Subcutaneous adipose tissue (tissue), 4 donors: ENCODE data around the gene NLGN2. TPM values are rescaled to one million over a fixed set of nuclear protein-coding genes. Genes with fewer than 3 reads are reported as not detected.

Source experiments
- total RNA-seq, 4 donors: library from RNA; depleted of rRNA; stranded (reverse); fragments of >200 nt; gene quantifications; one replicate each; pipeline ENCODE4 v1.1.0, GENCODE V29; 2016
- TF ChIP-seq, protein P1 (sequence below): fragments of 450-650 bp; IDR thresholded peaks from one replicate; pipeline ENCODE4 v1.5.1; 2016; ENCODE audit warnings: low read depth, mild to moderate bottlenecking, control low read depth, antibody characterized with exemption, moderate library complexity

The NLGN2 gene
- total RNA-seq, 4 donors from 2014 or later, result 3.1 to 6.8 (median 4.2) TPM

DNA sequence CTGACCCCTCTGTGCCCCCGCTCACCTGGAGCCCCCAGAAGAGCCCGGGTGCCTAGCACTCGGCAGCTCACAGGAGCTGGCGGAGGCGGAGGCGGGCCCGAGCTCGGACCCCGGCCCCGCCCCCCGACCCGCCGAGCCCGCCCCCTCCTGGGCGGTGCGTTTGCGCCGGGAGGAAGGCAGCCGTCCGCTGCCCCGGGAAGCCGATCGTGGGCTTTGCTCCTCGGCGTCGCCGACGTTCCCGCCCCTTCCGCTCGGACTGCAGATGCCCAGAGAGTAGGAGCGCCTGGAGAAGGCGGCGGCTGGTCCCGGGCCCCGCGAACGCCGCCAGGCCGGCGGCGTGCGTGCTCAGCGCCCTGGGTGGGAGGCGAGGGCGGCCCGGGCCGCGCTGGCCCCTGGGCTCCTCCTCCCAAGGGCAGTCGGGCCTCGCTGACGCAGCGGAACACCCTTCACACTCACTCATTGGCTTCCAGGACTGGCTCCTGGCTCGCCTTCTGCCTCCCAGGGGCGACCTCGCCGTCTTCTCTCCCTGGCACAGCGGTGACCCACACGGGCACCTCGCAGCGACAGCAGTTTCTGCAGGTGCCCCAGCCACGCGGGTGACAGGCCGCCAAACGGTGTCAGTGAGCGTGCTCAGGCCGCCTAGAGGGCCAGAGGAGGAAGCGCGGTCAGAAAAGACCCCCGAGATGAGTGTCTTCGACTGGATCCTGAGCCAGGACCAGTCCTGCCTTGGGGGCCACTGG is 13.0 kb upstream of the NLGN2 start, which contains the start of gene PLSCR3:
Gene PLSCR3, minus strand, starts transcription at position 74 of the 740 bp plus-strand sequence. CDS start 415 bp downstream, outside the sequence.
- TF ChIP-seq, protein P1, sequence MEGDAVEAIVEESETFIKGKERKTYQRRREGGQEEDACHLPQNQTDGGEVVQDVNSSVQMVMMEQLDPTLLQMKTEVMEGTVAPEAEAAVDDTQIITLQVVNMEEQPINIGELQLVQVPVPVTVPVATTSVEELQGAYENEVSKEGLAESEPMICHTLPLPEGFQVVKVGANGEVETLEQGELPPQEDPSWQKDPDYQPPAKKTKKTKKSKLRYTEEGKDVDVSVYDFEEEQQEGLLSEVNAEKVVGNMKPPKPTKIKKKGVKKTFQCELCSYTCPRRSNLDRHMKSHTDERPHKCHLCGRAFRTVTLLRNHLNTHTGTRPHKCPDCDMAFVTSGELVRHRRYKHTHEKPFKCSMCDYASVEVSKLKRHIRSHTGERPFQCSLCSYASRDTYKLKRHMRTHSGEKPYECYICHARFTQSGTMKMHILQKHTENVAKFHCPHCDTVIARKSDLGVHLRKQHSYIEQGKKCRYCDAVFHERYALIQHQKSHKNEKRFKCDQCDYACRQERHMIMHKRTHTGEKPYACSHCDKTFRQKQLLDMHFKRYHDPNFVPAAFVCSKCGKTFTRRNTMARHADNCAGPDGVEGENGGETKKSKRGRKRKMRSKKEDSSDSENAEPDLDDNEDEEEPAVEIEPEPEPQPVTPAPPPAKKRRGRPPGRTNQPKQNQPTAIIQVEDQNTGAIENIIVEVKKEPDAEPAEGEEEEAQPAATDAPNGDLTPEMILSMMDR, result no peak

DNA sequence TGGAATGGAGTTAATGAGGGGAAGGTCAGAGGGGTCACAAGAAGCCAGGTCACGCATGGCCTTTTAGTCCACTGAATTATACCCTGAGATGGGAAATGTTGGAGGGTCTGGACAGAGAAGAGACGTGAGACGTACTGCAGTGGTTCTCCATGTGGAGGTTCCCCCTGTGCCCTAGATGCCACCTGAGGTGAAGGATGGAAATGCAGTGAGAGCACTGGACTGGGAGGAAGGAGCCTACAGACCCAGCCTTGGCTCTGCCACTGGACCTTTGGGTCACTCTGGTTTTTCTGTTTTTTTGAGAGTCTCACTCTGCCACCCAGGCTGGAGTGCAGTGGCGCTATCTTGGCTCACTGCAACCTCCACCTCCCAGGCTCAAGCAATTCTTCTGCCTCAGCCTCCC is 11.5 kb upstream of the NLGN2 start:
- TF ChIP-seq, protein P1, result no peak

DNA sequence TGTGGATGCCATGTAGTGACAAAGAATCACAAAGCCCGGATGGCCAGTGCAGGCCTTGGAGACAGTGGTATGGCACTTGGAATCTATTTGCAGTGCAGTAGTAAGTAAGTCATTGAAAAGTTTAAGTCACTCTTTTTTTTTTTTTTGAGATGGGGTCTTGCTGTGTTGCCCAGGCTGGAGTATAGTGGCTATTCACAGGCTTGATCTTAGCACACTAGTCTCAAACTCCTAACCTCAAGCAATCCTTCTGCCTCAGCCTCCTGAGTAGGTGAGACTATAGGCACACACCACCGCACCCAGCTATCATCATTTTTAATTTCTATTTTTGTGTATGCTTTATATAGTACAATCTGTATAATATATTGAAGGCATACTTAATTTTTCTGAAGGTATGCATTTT is 9.0 kb upstream of the NLGN2 start:
- TF ChIP-seq, protein P1, result no peak

DNA sequence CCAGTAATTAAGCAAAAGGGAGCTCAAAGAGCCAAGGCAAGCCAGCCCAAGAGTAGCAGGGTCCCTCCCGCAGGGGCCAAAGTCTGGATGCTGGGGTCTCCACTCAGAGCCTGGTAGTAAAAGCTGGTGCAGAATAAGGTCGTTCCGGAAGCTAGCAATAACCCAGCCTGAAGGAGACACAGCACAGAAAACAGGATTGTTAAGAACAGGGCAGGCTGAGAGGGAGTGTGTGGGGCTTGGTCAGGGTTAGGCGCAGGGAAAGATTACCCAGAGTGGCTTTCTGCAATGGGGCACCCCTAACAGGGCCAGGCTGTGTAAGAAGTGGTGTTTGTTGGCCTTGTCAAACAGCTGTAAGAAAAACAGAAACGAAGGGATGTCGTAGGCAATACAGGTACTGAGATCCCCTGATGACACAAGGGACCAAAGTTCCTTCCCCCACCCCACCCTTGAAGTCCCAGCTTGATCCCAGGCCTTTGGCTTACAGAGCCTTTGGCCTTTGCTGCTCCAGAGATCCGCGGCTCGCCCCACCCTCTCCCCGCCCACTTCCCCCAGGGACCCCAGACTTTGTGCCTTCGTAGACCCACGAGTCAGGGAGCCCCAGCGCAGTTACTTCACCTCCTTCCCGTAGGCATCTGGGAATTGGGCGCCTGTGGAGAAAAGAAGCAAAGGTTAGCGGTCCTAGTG is 4.5 kb upstream of the NLGN2 start:
- TF ChIP-seq, protein P1, result no peak

DNA sequence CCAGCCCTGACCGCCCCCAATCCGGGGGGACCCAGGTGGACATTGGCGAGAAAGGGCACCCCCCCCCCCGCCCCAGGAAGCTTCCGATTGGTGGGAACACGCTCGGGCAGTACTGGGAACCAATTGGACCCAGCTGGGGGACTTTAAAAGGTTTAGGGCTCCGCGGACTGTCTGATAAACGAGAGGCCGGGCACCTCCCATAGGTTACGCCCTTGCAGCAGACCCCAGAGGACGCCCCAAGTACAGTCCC is 4.0 kb upstream of the NLGN2 start:
- TF ChIP-seq, protein P1, result no peak

DNA sequence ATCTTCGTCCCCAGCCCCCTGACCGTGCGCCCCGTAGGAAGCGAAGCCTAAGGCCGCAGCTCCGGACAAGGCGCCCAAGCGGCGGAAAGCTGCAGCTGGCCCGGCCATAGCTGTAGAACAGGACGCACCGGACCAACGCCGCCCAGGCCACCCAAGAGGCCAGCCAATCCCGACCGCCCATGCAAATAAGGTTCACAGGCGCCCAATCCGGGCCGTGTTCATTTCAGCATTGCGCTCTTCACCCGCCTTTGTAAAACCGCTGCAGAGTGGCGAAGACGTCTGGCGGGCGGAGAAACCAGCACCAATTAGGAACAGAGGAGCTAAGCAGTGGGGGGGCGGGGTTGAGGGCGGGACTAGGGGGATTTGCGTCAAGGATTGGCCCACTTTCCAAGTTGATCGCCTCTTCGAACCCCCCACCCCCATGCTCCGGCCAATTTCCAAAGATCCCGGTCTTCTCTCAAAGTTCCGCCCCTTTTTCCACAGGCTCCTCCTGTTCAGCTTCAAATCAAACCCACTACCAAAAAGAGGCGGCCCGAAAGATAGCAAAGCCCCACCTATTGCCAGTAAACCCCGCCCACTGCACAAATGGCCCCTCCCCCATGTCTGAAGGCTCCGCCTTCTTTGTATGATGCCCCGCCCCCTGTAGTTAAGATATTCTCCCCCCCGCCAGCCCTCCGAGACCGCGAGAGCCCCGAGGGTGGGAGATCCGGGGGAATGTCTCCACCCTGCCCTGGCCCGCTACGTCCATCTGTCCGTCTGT is 3.5 kb upstream of the NLGN2 start, which contains the start of gene TMEM256:
Gene TMEM256, minus strand, starts transcription at position 121 of the 760 bp plus-strand sequence. Its CDS starts 13 bp downstream, at position 108.
- TF ChIP-seq, protein P1, result no peak
